ENCODE measurements around the gene SFXN1. TPM values are rescaled to one million over a fixed set of nuclear protein-coding genes. Genes with fewer than 3 reads are reported as not detected.

The SFXN1 gene
- total RNA-seq, 1 donor, result 86.8 TPM

DNA sequence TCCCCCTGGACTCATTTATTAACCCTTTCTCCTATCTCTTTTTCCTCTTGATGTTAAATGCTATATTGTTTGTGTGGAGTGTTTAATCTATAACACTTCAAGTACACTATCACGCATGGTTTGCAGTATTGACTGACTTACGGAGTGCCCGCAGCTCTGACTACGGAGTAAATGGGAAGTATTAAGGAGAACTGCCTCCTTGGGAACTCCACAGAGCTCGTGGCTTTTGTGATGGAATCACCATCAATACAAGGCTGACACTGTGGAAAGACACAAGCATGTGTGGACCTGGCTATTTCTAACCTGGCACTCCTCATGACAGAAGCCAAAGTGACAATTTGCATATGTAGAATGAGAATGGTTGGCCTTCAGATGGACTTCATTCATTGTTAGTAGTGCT is 66.2 kb downstream of the SFXN1 start:
- DNase-seq (ENCODE audit: low read depth), result no peak
- TF ChIP-seq, protein P1, sequence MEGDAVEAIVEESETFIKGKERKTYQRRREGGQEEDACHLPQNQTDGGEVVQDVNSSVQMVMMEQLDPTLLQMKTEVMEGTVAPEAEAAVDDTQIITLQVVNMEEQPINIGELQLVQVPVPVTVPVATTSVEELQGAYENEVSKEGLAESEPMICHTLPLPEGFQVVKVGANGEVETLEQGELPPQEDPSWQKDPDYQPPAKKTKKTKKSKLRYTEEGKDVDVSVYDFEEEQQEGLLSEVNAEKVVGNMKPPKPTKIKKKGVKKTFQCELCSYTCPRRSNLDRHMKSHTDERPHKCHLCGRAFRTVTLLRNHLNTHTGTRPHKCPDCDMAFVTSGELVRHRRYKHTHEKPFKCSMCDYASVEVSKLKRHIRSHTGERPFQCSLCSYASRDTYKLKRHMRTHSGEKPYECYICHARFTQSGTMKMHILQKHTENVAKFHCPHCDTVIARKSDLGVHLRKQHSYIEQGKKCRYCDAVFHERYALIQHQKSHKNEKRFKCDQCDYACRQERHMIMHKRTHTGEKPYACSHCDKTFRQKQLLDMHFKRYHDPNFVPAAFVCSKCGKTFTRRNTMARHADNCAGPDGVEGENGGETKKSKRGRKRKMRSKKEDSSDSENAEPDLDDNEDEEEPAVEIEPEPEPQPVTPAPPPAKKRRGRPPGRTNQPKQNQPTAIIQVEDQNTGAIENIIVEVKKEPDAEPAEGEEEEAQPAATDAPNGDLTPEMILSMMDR (IDR thresholded peaks at IDR 0.05; ENCODE audit: insufficient read depth, low read depth, low read length), result no peak
- no peak overlapping the region for H3K4me3 ChIP-seq (ENCODE audit: low read depth, low read length)

DNA sequence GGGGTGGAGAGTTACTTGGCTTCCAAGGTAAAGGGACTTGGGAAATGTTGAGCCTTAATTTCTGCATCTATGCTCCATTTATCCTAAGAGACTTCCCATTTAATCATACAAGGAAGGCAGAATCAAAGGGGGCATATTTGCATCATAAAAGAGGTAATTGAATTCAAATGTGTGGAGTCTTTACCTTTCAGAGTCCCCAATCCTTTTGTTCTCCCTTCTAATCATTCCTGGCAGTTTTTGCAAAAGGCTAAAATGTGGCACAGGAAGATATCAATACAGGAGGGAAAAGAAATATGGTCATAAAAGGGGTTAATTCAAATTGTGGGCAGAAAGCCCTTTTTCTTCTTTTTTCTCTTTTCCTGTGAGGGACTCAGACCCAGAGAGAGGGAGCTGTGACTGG is 69.5 kb downstream of the SFXN1 start:
- TF ChIP-seq, protein P1 (IDR thresholded peaks at IDR 0.05; ENCODE audit: insufficient read depth, low read depth, low read length), result no peak
- DNase-seq (ENCODE audit: low read depth), result no peak
- H3K4me3 ChIP-seq (ENCODE audit: low read depth, low read length), result no peak overlapping the region

- no peak overlapping the region for H3K4me3 ChIP-seq (ENCODE audit: low read depth, low read length)
- DNase-seq (ENCODE audit: low read depth), result no peak
- TF ChIP-seq, protein P1 (IDR thresholded peaks at IDR 0.05; ENCODE audit: insufficient read depth, low read depth, low read length), result no peak
Observed at GRCh38 chr5:175548626-175549311, 70.4 kb downstream of the SFXN1 start.

DNA sequence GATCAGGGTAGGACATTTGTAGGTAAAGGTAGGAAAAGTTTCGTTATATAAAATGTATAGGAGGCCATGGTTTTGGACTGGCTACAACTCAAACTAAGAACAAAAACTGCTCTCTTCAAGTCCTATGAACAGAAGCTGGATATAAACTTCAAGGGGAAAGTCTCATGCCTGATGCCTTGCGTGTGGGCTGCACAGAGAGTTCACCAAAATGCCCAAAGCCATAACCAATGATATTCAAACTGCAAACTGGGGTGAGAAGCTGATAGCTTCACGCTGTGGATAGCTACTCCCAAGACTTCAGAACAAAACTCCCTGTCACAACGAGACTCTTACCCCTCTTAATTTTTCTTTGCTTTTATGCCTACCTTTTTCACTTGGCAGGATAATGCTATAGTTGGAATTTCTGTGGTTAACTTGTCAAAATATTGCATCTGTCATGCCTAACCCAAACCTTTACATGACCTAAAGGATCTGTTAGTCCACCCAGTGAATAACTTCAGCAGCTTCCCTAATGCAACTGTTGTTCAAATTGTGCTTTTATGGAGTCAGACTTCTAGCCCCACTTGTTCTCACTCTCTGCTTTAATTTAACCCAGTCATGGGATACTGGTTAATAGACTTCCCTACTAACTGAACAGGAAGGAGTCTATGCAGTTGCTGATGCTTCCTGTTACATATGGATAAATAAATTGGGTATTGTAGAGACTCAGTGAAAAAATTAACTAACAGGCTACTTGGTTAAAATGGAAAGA is 71.9 kb downstream of the SFXN1 start:
- no peak overlapping the region for H3K4me3 ChIP-seq (ENCODE audit: low read depth, low read length)
- no peak for DNase-seq (ENCODE audit: low read depth)
- TF ChIP-seq, protein P1 (IDR thresholded peaks at IDR 0.05; ENCODE audit: insufficient read depth, low read depth, low read length), result no peak

DNA sequence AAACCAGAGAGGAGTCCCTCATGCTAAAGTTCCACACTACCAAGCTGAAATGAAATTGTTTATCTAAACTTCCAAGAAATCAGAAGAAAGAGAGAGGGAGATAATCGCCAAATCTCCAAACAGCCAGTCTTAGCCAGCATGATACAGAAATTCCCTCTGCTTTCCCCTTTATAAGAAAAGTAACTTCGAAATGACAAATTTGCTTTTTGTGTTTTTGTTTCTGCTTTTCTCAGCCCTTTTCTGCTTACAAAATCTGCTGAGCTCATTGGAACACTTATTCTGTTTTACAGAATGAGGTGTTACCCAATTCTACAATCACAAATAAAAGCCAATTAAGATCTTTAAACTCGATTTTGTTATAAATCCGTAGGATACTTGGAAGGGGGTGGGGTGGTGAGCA is 72.9 kb downstream of the SFXN1 start:
- TF ChIP-seq, protein P1 (IDR thresholded peaks at IDR 0.05; ENCODE audit: insufficient read depth, low read depth, low read length), result no peak
- H3K4me3 ChIP-seq (ENCODE audit: low read depth, low read length), result no peak overlapping the region
- no peak for DNase-seq (ENCODE audit: low read depth)

DNA sequence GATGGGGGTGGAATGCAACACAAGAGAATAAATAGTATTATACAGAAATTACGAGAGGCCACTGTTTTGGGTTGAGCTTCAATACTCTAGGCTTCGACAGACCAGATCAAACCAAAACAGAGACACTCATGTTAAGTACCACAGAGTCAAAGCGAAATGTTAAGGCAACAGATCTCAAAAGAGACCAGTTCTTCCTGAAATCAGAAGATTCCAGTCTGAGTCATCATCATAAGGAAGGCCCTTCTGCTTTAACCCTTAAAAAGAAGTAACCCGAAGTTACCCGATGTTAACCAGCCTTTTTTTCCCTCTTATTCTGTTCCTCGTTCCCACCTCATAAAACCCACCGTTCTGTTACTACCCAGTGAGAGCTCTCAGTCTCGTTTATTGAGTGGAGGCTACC is 75.9 kb downstream of the SFXN1 start:
- TF ChIP-seq, protein P1 (IDR thresholded peaks at IDR 0.05; ENCODE audit: insufficient read depth, low read depth, low read length), result no peak
- no peak overlapping the region for H3K4me3 ChIP-seq (ENCODE audit: low read depth, low read length)
- DNase-seq (ENCODE audit: low read depth), result no peak
